ENCODE results near the gene NFE2L3. TPM values are rescaled to one million over a fixed set of nuclear protein-coding genes. Genes with fewer than 3 reads are reported as not detected.
A peak's percentile ranks its signal among the peaks of the same experiment; 100 is the strongest.

NFE2L3 gene
- total RNA-seq, 6 donors from 2014 or later: 5.5 to 13.8 (median 7.0) TPM

- no peak overlapping the region for H3K27ac ChIP-seq
- DNase-seq (no peak), ATAC-seq (ENCODE audit: low FRiP score in 2 of 2) (no peak)
- WGBS, 2 donors: 76 to 88% methylated on average over 3 of the region's 3 CpGs
- peaks cover 47 to 88% (median 63%) of the 10 kb centered on the region in 4 donors for H3K36me3 ChIP-seq
- H3K9me3 ChIP-seq: no peaks in the 10 kb centered on the region
- H3K4me1 ChIP-seq: peaks cover 27 to 42% (median 35%) of the 10 kb centered on the region in 4 donors
- H3K27me3 ChIP-seq: no peaks in the 10 kb centered on the region
- H3K4me3 ChIP-seq: no peak overlapping the region
- TF ChIP-seq POLR2AphosphoS5 (IDR thresholded peaks at IDR 0.05) (peak in 1 of 2 donors; percentile 9), EP300 (IDR thresholded peaks at IDR 0.05) (no peak), CTCF (IDR thresholded peaks at IDR 0.05) (no peak), POLR2A (IDR thresholded peaks at IDR 0.05) (no peak)
Observed at GRCh38 chr7:26189697-26190096, 37.7 kb downstream of the NFE2L3 start.

- peaks cover 34 to 49% (median 43%) of the 10 kb centered on the region in 4 donors for H3K4me1 ChIP-seq
- no peak overlapping the region for H3K4me3 ChIP-seq
- no peak overlapping the region for H3K27ac ChIP-seq
- DNase-seq (no peak), ATAC-seq (ENCODE audit: low FRiP score in 2 of 2) (no peak)
- H3K9me3 ChIP-seq: no peaks in the 10 kb centered on the region
- H3K27me3 ChIP-seq: no peaks in the 10 kb centered on the region
- WGBS, 2 donors: 79 to 95% methylated on average over 1 of the region's 1 CpG
- TF ChIP-seq POLR2AphosphoS5 (IDR thresholded peaks at IDR 0.05) (no peak), POLR2A (IDR thresholded peaks at IDR 0.05) (no peak), CTCF (IDR thresholded peaks at IDR 0.05) (no peak), EP300 (IDR thresholded peaks at IDR 0.05) (no peak)
- H3K36me3 ChIP-seq: peaks cover 53 to 90% (median 64%) of the 10 kb centered on the region in 4 donors
Observed at GRCh38 chr7:26190417-26190869, 38.4 kb downstream of the NFE2L3 start.

- WGBS, 2 donors: 78 to 80% methylated on average over 7 of the region's 7 CpGs
- Histone ChIP-seq H3K27me3 (no peaks in the 10 kb centered on the region), H3K27ac (no peak overlapping the region), H3K36me3 (peaks cover 63 to 100% (median 73%) of the 10 kb centered on the region in 4 donors), H3K4me3 (no peak overlapping the region), H3K9me3 (no peaks in the 10 kb centered on the region), H3K4me1 (peaks cover 41 to 59% (median 52%) of the 10 kb centered on the region in 4 donors)
- no peak for TF ChIP-seq POLR2A (IDR thresholded peaks at IDR 0.05)
- ATAC-seq (ENCODE audit: low FRiP score in 2 of 2): no peak
- no peak for DNase-seq
Observed at GRCh38 chr7:26191233-26191973, 39.4 kb downstream of the NFE2L3 start.

GRCh38 chr7:26191974-26192479 is 40.0 kb downstream of the NFE2L3 start:
- Histone ChIP-seq H3K4me3 (no peak overlapping the region), H3K9me3 (no peaks in the 10 kb centered on the region), H3K4me1 (peaks cover 47 to 65% (median 58%) of the 10 kb centered on the region in 4 donors), H3K36me3 (peaks cover 68 to 100% (median 77%) of the 10 kb centered on the region in 4 donors), H3K27ac (peak overlapping the region in 1 of 4 donors; percentile 4), H3K27me3 (no peaks in the 10 kb centered on the region)
- DNase-seq (no peak), ATAC-seq (ENCODE audit: low FRiP score in 2 of 2) (no peak)
- 62 to 64% methylated on average over 1 of the region's 1 CpG for WGBS, 2 donors
- no peak for TF ChIP-seq POLR2AphosphoS5 (IDR thresholded peaks at IDR 0.05)
- TF ChIP-seq CTCF (IDR thresholded peaks at IDR 0.05): no peak
- TF ChIP-seq POLR2A (IDR thresholded peaks at IDR 0.05): no peak
- no peak for TF ChIP-seq EP300 (IDR thresholded peaks at IDR 0.05)

GRCh38 chr7:26192485-26193087 is 40.6 kb downstream of the NFE2L3 start:
- Histone ChIP-seq H3K9me3 (no peaks in the 10 kb centered on the region), H3K27me3 (no peaks in the 10 kb centered on the region), H3K27ac (peak overlapping the region in 2 of 4 donors; percentile 4 to 24), H3K4me3 (no peak overlapping the region), H3K36me3 (peaks cover 69 to 100% (median 81%) of the 10 kb centered on the region in 4 donors), H3K4me1 (peaks cover 53 to 71% (median 64%) of the 10 kb centered on the region in 4 donors)
- TF ChIP-seq POLR2AphosphoS5 (IDR thresholded peaks at IDR 0.05) (no peak), POLR2A (IDR thresholded peaks at IDR 0.05) (no peak), EP300 (IDR thresholded peaks at IDR 0.05) (no peak), CTCF (IDR thresholded peaks at IDR 0.05) (no peak)
- ATAC-seq (ENCODE audit: low FRiP score in 2 of 2): no peak
- WGBS, 2 donors: 56 to 59% methylated on average over 3 of the region's 3 CpGs
- DNase-seq: no peak

Measured in upper lobe of left lung (tissue), 6 donors.